Neutrophil (primary cell): Measurements from ENCODE around the gene SEMA3A.

Source experiments
- H3K27ac ChIP-seq: fragments of 200-600 bp; sonication (generic); 2 replicates; pipeline ENCODE4 v1.5.1; 2016; ENCODE audit warnings: mild to moderate bottlenecking, moderate library complexity
- H3K27me3 ChIP-seq: fragments of 200-600 bp; sonication (generic); 2 replicates; pipeline ENCODE4 v1.6.0; 2016; ENCODE audit warnings: mild to moderate bottlenecking
- H3K36me3 ChIP-seq: fragments of 200-600 bp; sonication (generic); 2 replicates; pipeline ENCODE4 v1.5.1; 2017
- H3K4me1 ChIP-seq, 2 experiments: fragments of 200-600 bp in 1 of 2; sonication (generic) in 1 of 2; 1 replicate in 1 of 2; 2 replicates in 1 of 2; pipeline versions ENCODE4 v1.5.1 to v1.6.1; 2013 to 2016; ENCODE audit warnings: low read depth in 1 of 2, low read length in 1 of 2, mild to moderate bottlenecking in 1 of 2, moderate library complexity in 1 of 2; ENCODE audit not compliant: control insufficient read depth in 1 of 2, insufficient read depth in 1 of 2
- H3K4me3 ChIP-seq, 2 experiments: fragments of 200-600 bp in 1 of 2; sonication (generic) in 1 of 2; 1 replicate in 1 of 2; 2 replicates in 1 of 2; pipeline ENCODE4 v1.5.1; 2013 to 2016; ENCODE audit warnings: low read depth in 1 of 2, low read length in 1 of 2, mild to moderate bottlenecking in 1 of 2, moderate library complexity in 1 of 2
- H3K9me3 ChIP-seq: fragments of 200-600 bp; sonication (generic); 2 replicates; pipeline ENCODE4 v1.5.1; 2016
- TF ChIP-seq, protein P1 (sequence below): fragments of 200-600 bp; sonication (generic); IDR thresholded peaks from 2 replicates; pipeline ENCODE4 v1.5.1; 2016; ENCODE audit warnings: antibody characterized with exemption

The SEMA3A gene

GRCh38 chr7:84111842-84112241, 82.7 kb downstream of the SEMA3A start:
- TF ChIP-seq, protein P1, sequence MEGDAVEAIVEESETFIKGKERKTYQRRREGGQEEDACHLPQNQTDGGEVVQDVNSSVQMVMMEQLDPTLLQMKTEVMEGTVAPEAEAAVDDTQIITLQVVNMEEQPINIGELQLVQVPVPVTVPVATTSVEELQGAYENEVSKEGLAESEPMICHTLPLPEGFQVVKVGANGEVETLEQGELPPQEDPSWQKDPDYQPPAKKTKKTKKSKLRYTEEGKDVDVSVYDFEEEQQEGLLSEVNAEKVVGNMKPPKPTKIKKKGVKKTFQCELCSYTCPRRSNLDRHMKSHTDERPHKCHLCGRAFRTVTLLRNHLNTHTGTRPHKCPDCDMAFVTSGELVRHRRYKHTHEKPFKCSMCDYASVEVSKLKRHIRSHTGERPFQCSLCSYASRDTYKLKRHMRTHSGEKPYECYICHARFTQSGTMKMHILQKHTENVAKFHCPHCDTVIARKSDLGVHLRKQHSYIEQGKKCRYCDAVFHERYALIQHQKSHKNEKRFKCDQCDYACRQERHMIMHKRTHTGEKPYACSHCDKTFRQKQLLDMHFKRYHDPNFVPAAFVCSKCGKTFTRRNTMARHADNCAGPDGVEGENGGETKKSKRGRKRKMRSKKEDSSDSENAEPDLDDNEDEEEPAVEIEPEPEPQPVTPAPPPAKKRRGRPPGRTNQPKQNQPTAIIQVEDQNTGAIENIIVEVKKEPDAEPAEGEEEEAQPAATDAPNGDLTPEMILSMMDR = no peak
- Histone ChIP-seq H3K27me3 (no peaks in the 10 kb centered on the region), H3K4me1 (no peaks in the 10 kb centered on the region), H3K4me3 (no peak overlapping the region), H3K36me3 (no peaks in the 10 kb centered on the region), H3K9me3 (no peaks in the 10 kb centered on the region), H3K27ac (no peak overlapping the region)

- TF ChIP-seq, protein P1 = no peak
- H3K27ac ChIP-seq = no peak overlapping the region
- H3K4me3 ChIP-seq = no peak overlapping the region
- no peaks in the 10 kb centered on the region for H3K36me3 ChIP-seq
- no peaks in the 10 kb centered on the region for H3K27me3 ChIP-seq
- H3K4me1 ChIP-seq = no peaks in the 10 kb centered on the region
- H3K9me3 ChIP-seq = no peaks in the 10 kb centered on the region
Measured at GRCh38 chr7:84110400-84110799, 84.2 kb downstream of the SEMA3A start.

GRCh38 chr7:84108787-84109186, 85.8 kb downstream of the SEMA3A start:
- no peak overlapping the region for H3K4me3 ChIP-seq
- no peaks in the 10 kb centered on the region for H3K9me3 ChIP-seq
- H3K4me1 ChIP-seq = no peaks in the 10 kb centered on the region
- H3K27me3 ChIP-seq = no peaks in the 10 kb centered on the region
- TF ChIP-seq, protein P1 = no peak
- H3K36me3 ChIP-seq = no peaks in the 10 kb centered on the region
- H3K27ac ChIP-seq = no peak overlapping the region

DNA sequence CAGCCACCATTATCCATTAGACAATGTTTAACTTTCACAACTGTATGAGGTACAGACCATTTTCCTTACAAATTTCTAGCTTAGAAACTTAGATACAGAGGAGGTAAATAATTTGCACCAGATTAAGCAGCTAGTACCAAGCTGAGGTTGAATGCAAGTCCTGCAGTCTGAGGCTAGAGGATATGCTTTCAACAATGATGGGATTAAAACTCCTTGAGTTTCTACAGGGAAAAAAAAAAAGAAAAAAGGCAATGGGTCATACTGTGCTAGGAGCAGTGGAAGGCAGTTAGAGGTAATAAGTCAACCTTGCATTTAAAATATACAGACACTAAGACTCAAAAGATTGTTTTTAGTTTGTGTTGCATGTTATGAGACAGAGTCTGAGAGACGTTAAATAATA, 86.5 kb downstream of the SEMA3A start:
- no peak overlapping the region for H3K4me3 ChIP-seq
- no peaks in the 10 kb centered on the region for H3K9me3 ChIP-seq
- H3K27me3 ChIP-seq = no peaks in the 10 kb centered on the region
- H3K4me1 ChIP-seq = no peaks in the 10 kb centered on the region
- TF ChIP-seq, protein P1 = no peak
- H3K27ac ChIP-seq = no peak overlapping the region
- H3K36me3 ChIP-seq = no peaks in the 10 kb centered on the region

GRCh38 chr7:84107259-84107658, 87.3 kb downstream of the SEMA3A start:
- Histone ChIP-seq H3K27ac (no peak overlapping the region), H3K36me3 (no peaks in the 10 kb centered on the region), H3K4me3 (no peak overlapping the region), H3K4me1 (no peaks in the 10 kb centered on the region), H3K27me3 (no peaks in the 10 kb centered on the region), H3K9me3 (no peaks in the 10 kb centered on the region)
- TF ChIP-seq, protein P1 = no peak

DNA sequence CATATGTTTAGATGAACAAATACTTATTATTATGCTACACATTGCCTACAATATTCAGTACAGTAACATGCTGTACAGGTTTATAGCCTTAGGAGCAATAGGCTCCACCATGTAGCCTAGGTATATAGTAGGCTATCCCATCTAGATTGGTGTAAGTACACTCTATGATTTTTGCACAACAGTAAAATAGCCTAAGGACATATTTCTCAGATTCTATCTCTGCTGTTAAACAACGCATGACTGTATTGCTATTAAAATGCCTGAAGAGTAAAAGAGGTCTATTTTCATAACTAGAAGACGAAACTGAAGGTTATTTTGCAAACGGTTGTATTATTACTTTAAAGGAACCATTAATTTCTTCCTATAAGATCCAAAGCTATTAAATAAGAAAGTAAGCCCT, 88.3 kb downstream of the SEMA3A start:
- Histone ChIP-seq H3K27ac (no peak overlapping the region), H3K27me3 (no peaks in the 10 kb centered on the region), H3K4me3 (no peak overlapping the region), H3K36me3 (no peaks in the 10 kb centered on the region), H3K9me3 (no peaks in the 10 kb centered on the region), H3K4me1 (no peaks in the 10 kb centered on the region)
- TF ChIP-seq, protein P1 = no peak
